ENCODE data around the gene DZIP1. TPM values are rescaled to one million over a fixed set of nuclear protein-coding genes. Genes with fewer than 3 reads are reported as not detected.

Gene DZIP1
- total and polyA plus RNA-seq, 2 of the 13 experiments (the other 11 are each of a cell fraction or from before 2014, with no cell fraction given) = 11.0 to 36.7 TPM

- peaks cover 7 to 62% of the 10 kb centered on the region in 2 experiments; a peak in 4 of 5 replicates for H3K36me3 ChIP-seq (replicated peaks in 1 of 2; ENCODE audit: control insufficient read depth in 1 of 2, insufficient read depth in 2 of 2, low read length in 2 of 2)
- no peaks in the 10 kb centered on the region for H3K79me2 ChIP-seq (ENCODE audit: insufficient read depth, low read length)
- no peaks in the 10 kb centered on the region for H4K20me1 ChIP-seq (ENCODE audit: insufficient read depth, low read length)
- TF ChIP-seq ZNF619 (CRISPR knock-in tag; IDR thresholded peaks at IDR 0.05) = no peak
- no peak for TF ChIP-seq IKZF5 (CRISPR knock-in tag; IDR thresholded peaks at IDR 0.05)
- TF ChIP-seq ATF1 (CRISPR knock-in tag; IDR thresholded peaks at IDR 0.05) = no peak
- no peak for TF ChIP-seq SNAI1 (CRISPR knock-in tag; IDR thresholded peaks at IDR 0.05; ENCODE audit: borderline replicate concordance)
- TF ChIP-seq ZNF280D (CRISPR knock-in tag; IDR thresholded peaks at IDR 0.05) = no peak
- no peak for TF ChIP-seq ZNF597 (CRISPR knock-in tag; IDR thresholded peaks at IDR 0.05)
- TF ChIP-seq YEATS4 (CRISPR knock-in tag; IDR thresholded peaks at IDR 0.05; ENCODE audit: borderline replicate concordance) = no peak
- 55% methylated on average over 5 of the region's 5 CpGs for WGBS (ENCODE audit: low lambda C conversion rate)
- H2AFZ ChIP-seq (ENCODE audit: low read length) = no peak overlapping the region
- in situ Hi-C loops (cut with HindIII; ENCODE audit: extremely low pct_ligation_motif_present, low pct_unique_long_range_greater_than_20kb) = loop anchor here (5.0 kb wide), 1 partner anchor 214 kb away; no protein-coding TSS in a partner anchor
- no peak for ATAC-seq
- intact Hi-C loops (cut with micrococcal nuclease; ENCODE audit: unreplicated experiment) = no loop called here
- peaks cover 4% of the 10 kb centered on the region; the same call in 1 of the 2 replicates for H3K9me3 ChIP-seq (ENCODE audit: low read length)
- no peak overlapping the region for H3K4me2 ChIP-seq (ENCODE audit: low read depth, low read length)
- POLR2A ChIA-PET = no interaction called here
- H3K4me3 ChIP-seq (replicated peaks in 1 of 3; ENCODE audit: insufficient read depth in 1 of 3, low read depth in 2 of 3, low read length in 3 of 3) = no peak overlapping the region
- no peak for FAIRE-seq
- no peak overlapping the region for H3K27ac ChIP-seq (ENCODE audit: extremely low read length, insufficient read depth, low read length)
- H3K9ac ChIP-seq (ENCODE audit: insufficient read depth, low read depth, low read length) = no peak overlapping the region
- no TSS peak for BruUV-seq (replicated peaks)
- no peak for DNase-seq (ENCODE audit: low spot score)
- no peaks in the 10 kb centered on the region for H3K27me3 ChIP-seq (ENCODE audit: control insufficient read depth in 1 of 2, insufficient read depth in 2 of 2, low read length in 2 of 2)
- CTCF ChIA-PET (ENCODE audit: low intra/inter-chr PET ratio, low total read pairs) = interaction anchor here (1.2 to 2.5 kb wide), 3 partner anchors 38 to 358 kb away, joined by 4 to 15 read pairs (median 11); no protein-coding TSS in a partner anchor
- H3K4me1 ChIP-seq (ENCODE audit: insufficient read depth, low read length) = no peaks in the 10 kb centered on the region
Observed at GRCh38 chr13:95623141-95623540, 21.4 kb downstream of the DZIP1 start.

Measured in HepG2 (cell line).